ENCODE data around the gene KCNQ1OT1. TPM values are rescaled to one million over a fixed set of nuclear protein-coding genes. Genes with fewer than 3 reads are reported as not detected.

Gene KCNQ1OT1
- total RNA-seq, 1 donor from 2014 or later: 0.53 TPM

DNA sequence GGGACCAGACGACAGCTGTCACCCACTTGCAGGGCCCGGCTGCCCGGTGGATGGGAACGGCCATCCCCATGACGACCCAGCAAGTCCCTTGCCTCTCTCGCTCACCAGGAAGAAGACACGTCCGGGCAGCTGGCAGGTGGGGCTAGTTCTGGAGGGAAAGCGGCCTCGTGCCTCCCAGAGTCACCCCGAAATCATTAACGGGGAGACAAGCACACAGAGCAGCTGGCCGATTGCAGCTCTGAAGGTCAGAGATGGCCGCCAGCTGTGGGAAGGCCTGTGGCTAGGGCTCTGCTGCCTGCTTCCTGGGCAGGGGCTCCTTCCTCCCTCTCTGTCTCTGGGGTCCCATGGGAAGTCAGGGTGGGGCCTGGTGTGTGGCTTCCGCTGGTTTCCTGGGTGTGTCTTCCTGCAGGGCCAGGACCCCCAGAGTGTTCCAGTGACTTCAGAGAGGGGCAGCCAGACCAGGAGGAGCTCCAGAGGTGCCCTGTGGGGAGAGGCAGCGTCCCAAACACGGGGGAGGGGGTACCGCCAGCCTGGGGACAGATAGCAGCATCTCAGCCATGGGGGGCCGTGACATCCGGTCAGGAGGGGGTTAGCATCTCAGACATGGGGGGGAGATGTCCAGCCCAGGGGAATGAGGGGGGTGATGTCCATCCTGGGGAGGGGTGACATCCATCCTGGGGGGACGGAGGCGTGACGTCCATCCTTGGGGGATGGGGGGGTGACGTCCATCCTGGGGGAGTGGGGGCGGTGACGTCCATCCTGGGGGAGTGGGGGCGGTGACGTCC lies 140.1 kb downstream of the KCNQ1OT1 start:
- no peak for DNase-seq (ENCODE audit: low read depth, low spot score)

DNA sequence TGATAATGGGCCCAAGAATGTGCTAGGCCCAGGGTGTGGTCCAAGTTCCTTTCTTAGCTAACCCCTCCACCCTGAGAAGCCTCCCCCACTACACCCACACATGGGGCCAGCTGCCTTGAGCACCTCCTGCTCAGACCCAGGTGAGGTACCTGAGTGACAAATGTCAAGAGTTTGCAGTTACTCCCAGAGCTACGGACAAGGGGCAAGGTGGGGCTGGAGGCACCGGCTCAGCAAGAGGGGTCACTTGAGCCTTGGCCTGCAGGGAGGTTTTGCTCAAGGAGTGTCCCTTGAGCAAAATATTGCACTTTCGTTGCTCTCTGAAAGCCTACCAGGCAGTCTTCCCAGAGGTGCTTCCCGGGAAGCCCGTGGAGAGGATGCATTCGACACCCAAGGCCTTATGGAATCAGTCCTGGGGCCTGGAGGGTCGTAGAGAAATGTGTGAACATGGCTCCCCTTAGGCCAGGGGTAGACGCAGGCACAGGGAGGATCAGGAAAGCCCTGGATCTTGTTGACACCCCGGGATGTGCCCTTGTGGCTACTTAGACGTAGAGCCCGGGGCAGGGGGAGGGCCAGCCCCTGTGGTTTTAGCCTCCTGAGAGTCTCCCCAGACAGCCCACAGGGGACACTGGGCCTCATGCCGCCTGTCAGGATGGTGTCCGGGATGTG lies 140.8 kb downstream of the KCNQ1OT1 start:
- no peak for DNase-seq (ENCODE audit: low read depth, low spot score)

DNA sequence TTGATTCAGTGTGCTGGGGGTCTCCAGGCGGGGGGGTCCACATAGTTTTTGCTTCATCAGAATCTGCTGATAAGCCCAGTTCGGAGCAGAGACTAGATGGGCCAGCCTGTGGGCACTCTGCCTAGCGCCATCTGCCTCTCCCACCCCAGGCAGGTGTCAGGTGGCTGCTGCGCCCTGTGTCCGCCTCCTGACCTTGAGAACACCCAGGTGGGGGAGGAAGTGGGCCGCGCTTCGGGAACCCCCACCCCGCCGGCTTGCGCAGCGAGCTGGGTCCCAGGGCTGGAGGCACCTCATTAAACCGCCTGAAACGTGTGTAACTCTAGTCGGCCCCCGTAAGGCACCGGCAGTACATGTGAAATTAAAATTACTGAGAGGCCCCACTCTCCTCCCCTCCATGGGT lies 141.4 kb downstream of the KCNQ1OT1 start:
- no peak for DNase-seq (ENCODE audit: low read depth, low spot score)

Other genes starting within 250 kb of the KCNQ1OT1 start
- 3.5 and 4.2 TPM in 2 replicates for gene CDKN1C, start 185.8 kb upstream of the KCNQ1OT1 start, total RNA-seq
- 8.4 and 12.1 TPM in 2 replicates for gene PHLDA2, start 229.4 kb upstream of the KCNQ1OT1 start, total RNA-seq